OCI-LY3 (cell line): Measurements from ENCODE around the gene RPEL1.

Experiments
- H2AFZ ChIP-seq: fragments of 200-600, 300-600 bp; shearing (Covaris generic); 2 replicates; pipeline ENCODE4 v1.6.0; 2014; ENCODE audit warnings: antibody characterized with exemption, low read depth, low read length
- H3K27ac ChIP-seq: fragments of 200-600, 300-600 bp; sonication (generic); 2 replicates; pipeline ENCODE4 v1.5.1; 2014; ENCODE audit warnings: mild to moderate bottlenecking, low read length, moderate library complexity, mixed read lengths
- H3K27me3 ChIP-seq: fragments of 200-600, 300-600 bp; sonication (generic); 2 replicates; pipeline ENCODE4 v1.6.1; 2014; ENCODE audit warnings: low read depth, low read length, mixed read lengths
- H3K36me3 ChIP-seq: fragments of 200-600, 300-600 bp; sonication (generic); replicated peaks from 2 replicates; pipeline ENCODE3; 2014; ENCODE audit warnings: low read depth, low read length, mixed read lengths
- H3K4me1 ChIP-seq: fragments of 300-600, 200-600 bp; sonication (generic); 2 replicates; pipeline ENCODE4 v1.6.1; 2014; ENCODE audit warnings: low read length, mixed read lengths
- H3K4me2 ChIP-seq: fragments of 200-600, 300-600 bp; sonication (generic); 2 replicates; pipeline ENCODE4 v1.6.1; 2014; ENCODE audit warnings: low read length, mixed read lengths
- H3K4me3 ChIP-seq: fragments of 300-600, 200-600 bp; sonication (generic); 2 replicates; pipeline ENCODE4 v1.5.1; 2014; ENCODE audit warnings: antibody characterized with exemption, mild to moderate bottlenecking, low read length, moderate library complexity
- H3K79me2 ChIP-seq: fragments of 300-600, 200-600 bp; shearing (Covaris generic); 2 replicates; pipeline ENCODE4 v1.6.1; 2014; ENCODE audit warnings: mild to moderate bottlenecking, low read length, mixed read lengths
- H3K9ac ChIP-seq: fragments of 300-600, 200-600 bp; shearing (Covaris generic); 2 replicates; pipeline ENCODE4 v1.6.0; 2014; ENCODE audit warnings: mild to moderate bottlenecking, low read length, moderate library complexity
- H3K9me3 ChIP-seq: fragments of 200-600, 300-600 bp; shearing (Covaris generic); 2 replicates; pipeline ENCODE4 v1.6.1; 2014; ENCODE audit warnings: low read length, mixed read lengths; ENCODE audit not compliant: insufficient read depth
- H4K20me1 ChIP-seq: fragments of 200-600, 300-600 bp; sonication (generic); 2 replicates; pipeline ENCODE4 v1.6.1; 2016; ENCODE audit warnings: low read length, mixed read lengths; ENCODE audit not compliant: insufficient read depth
- CTCF ChIP-seq: fragments of 200-600, 300-600 bp; sonication (generic); IDR thresholded peaks from 2 replicates; pipeline ENCODE4 v1.5.1; 2014; ENCODE audit warnings: antibody characterized with exemption, low read length, low read depth
- EZH2phosphoT487 ChIP-seq: fragments of 200-600 bp; shearing (Covaris generic); IDR thresholded peaks from 2 replicates; pipeline ENCODE4 v1.6.1; 2018; ENCODE audit warnings: antibody characterized with exemption, mixed run types, low read depth

The RPEL1 gene

DNA sequence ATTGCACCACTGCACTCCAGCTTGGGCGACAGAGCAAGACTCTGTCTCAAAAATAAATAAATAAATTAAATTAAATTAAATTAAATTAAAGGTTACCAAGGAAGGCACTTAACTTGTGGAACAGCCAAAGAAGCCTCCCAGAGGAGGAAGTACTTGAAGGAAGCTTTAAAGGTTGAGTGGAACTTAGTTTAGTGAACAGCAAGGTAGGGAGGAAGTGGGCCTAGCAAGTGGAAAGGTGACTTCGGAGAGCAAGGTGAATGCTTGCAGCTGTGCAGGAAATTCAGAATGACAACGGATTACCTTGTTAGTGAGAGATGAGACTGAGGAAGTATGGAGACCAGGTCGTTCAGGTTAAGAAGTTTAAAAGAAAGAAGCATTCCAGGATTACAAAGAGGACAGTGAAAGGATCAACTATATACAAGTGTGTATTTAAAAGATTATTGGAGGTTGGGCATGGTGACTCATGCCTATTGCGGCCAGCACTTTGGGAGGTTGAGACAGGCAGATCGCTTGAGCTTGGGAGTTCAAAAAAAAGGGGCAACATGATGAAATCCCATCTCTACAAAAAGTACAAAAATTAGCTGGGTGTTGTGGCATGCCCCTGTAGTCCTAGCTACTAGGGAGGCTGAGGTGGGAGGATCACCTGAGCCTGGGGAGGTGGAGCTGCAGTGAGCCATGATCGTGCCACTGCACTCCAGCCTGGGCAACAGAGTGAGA lies 12.8 kb upstream of the RPEL1 start:
- no peaks in the 10 kb centered on the region for H4K20me1 ChIP-seq
- TF ChIP-seq EZH2phosphoT487 (no peak), CTCF (no peak)
- H2AFZ ChIP-seq, result no peak overlapping the region
- no peaks in the 10 kb centered on the region for H3K4me1 ChIP-seq
- H3K36me3 ChIP-seq, result no peaks in the 10 kb centered on the region
- no peak overlapping the region for H3K9ac ChIP-seq
- H3K27me3 ChIP-seq, result no peaks in the 10 kb centered on the region
- H3K9me3 ChIP-seq, result no peaks in the 10 kb centered on the region
- no peak overlapping the region for H3K4me2 ChIP-seq
- no peak overlapping the region for H3K4me3 ChIP-seq
- no peaks in the 10 kb centered on the region for H3K79me2 ChIP-seq
- H3K27ac ChIP-seq, result no peak overlapping the region

- no peaks in the 10 kb centered on the region for H4K20me1 ChIP-seq
- H3K9me3 ChIP-seq, result no peaks in the 10 kb centered on the region
- no peaks in the 10 kb centered on the region for H3K36me3 ChIP-seq
- no peaks in the 10 kb centered on the region for H3K27me3 ChIP-seq
- H3K27ac ChIP-seq, result no peak overlapping the region
- no peak overlapping the region for H3K4me2 ChIP-seq
- no peak overlapping the region for H3K4me3 ChIP-seq
- no peaks in the 10 kb centered on the region for H3K79me2 ChIP-seq
- H2AFZ ChIP-seq, result no peak overlapping the region
- H3K9ac ChIP-seq, result no peak overlapping the region
- TF ChIP-seq EZH2phosphoT487 (no peak), CTCF (no peak)
- H3K4me1 ChIP-seq, result peaks cover 8% of the 10 kb centered on the region
Measured at GRCh38 chr10:103235775-103236174, 9.9 kb upstream of the RPEL1 start.

- Histone ChIP-seq H3K9me3 (no peaks in the 10 kb centered on the region), H3K27ac (no peak overlapping the region), H3K4me1 (peaks cover 8% of the 10 kb centered on the region), H3K27me3 (no peaks in the 10 kb centered on the region), H4K20me1 (no peaks in the 10 kb centered on the region), H2AFZ (no peak overlapping the region), H3K9ac (no peak overlapping the region), H3K4me2 (no peak overlapping the region), H3K79me2 (no peaks in the 10 kb centered on the region), H3K4me3 (no peak overlapping the region), H3K36me3 (no peaks in the 10 kb centered on the region)
- TF ChIP-seq CTCF (no peak; the same call in 1 of the 2 replicates), EZH2phosphoT487 (no peak)
Measured at GRCh38 chr10:103238506-103239252, 7.0 kb upstream of the RPEL1 start.

DNA sequence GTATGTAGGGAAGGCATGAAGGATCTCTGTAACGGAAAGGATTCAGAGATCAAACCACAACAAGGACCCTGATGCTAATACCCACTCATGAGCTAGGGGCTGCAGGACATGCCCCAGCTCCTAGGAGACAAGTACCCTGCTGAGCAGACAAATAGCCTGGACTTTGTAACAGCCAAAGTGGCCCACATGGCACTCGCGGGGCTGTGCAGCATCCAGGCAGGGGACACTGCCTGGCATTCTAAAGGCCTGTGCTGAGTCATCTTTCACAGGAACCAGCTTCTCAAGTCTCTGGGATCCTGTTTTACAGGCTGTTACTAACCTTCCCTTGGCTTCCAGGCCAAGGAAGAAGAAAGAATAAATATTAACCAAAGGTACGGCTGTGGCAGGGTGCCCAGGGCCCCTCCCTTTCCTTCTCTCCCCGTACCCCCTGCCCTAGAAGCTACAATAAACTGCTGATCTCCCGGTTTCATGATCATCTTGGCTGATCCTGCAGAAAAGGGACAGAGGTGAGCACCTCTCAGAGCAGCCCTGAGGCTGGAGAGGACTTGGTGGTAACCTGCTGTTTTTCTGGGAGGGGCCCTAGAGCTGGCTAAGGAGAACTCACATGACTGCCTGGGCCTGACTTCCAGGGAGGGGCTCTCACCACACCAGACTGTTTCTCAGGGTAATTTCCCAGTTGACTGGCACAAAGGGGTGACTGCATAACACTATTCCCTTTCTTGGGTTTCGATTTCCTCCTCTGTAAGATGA lies 4.2 kb upstream of the RPEL1 start:
- Histone ChIP-seq H3K9ac (no peak overlapping the region), H4K20me1 (no peaks in the 10 kb centered on the region), H3K4me2 (no peak overlapping the region), H3K4me3 (no peak overlapping the region), H3K79me2 (no peaks in the 10 kb centered on the region), H2AFZ (no peak overlapping the region), H3K4me1 (peaks cover 8% of the 10 kb centered on the region), H3K9me3 (no peaks in the 10 kb centered on the region), H3K27me3 (no peaks in the 10 kb centered on the region), H3K36me3 (no peaks in the 10 kb centered on the region), H3K27ac (no peak overlapping the region)
- no peak for TF ChIP-seq EZH2phosphoT487
